Activated CD8-positive, alpha-beta T cell treated with anti-CD3 and anti-CD28 coated beads for 36 hours (primary cell): ENCODE data around the gene PCDH12. TPM values are rescaled to one million over a fixed set of nuclear protein-coding genes. Genes with fewer than 3 reads are reported as not detected.

ENCODE experiments used
- ATAC-seq: fragments of 200-7000 bp; cut with Tn5 transposase; one replicate; pipeline ENCODE4 v1.10.0; 2021; ENCODE audit warnings: mild to moderate bottlenecking, moderate library complexity
- CTCF ChIA-PET: fragments of 350-600 bp; sonication (Branson Sonifier 250); formaldehyde crosslinking; loops from one replicate; lab custom pipeline; 2021; ENCODE audit warnings: antibody characterized with exemption; lab: Charles Lee
- POLR2A ChIA-PET: fragments of 350-600 bp; sonication (Branson Sonifier 250); formaldehyde crosslinking; loops from one replicate; lab custom pipeline; 2021; ENCODE audit warnings: antibody characterized with exemption; lab: Charles Lee
- DNase-seq: peaks from one replicate; pipeline ENCODE4 v3.0.0-alpha.2; 2020
- H3K27ac Mint-ChIP-seq: one replicate; pipeline ENCODE4 v1.8.0; 2021; ENCODE audit warnings: mild to moderate bottlenecking, mixed read lengths
- H3K27me3 Mint-ChIP-seq: one replicate; pipeline ENCODE4 v1.8.0; 2021; ENCODE audit warnings: mixed read lengths
- H3K36me3 Mint-ChIP-seq: one replicate; pipeline ENCODE4 v1.8.0; 2021; ENCODE audit warnings: low read depth, mixed read lengths
- H3K4me1 Mint-ChIP-seq: one replicate; pipeline ENCODE4 v1.8.0; 2021; ENCODE audit warnings: low read depth, mixed read lengths
- H3K4me3 Mint-ChIP-seq: one replicate; pipeline ENCODE4 v1.8.0; 2021; ENCODE audit warnings: mild to moderate bottlenecking, moderate library complexity, mixed read lengths
- H3K9me3 Mint-ChIP-seq: one replicate; pipeline ENCODE4 v1.8.0; 2021; ENCODE audit warnings: mixed read lengths
- intact Hi-C: fragments of 100-400 bp; cut with micrococcal nuclease; formaldehyde crosslinking; loops from one replicate; pipeline ENCODE4 v1.10.0; 2022
- total RNA-seq, 2 experiments: library from RNA; stranded (reverse); gene quantifications; one replicate each; pipeline ENCODE4 v1.2.3, GENCODE V29; 2021
- TF ChIP-seq, protein P1 (sequence below): fragments of 200-600 bp; IDR thresholded peaks from one replicate; pipeline ENCODE4 v1.8.0; 2022; ENCODE audit warnings: antibody characterized with exemption, mild to moderate bottlenecking

The PCDH12 gene
- total RNA-seq, 2 experiments from 2014 or later = 0.31 to 0.61 TPM

DNA sequence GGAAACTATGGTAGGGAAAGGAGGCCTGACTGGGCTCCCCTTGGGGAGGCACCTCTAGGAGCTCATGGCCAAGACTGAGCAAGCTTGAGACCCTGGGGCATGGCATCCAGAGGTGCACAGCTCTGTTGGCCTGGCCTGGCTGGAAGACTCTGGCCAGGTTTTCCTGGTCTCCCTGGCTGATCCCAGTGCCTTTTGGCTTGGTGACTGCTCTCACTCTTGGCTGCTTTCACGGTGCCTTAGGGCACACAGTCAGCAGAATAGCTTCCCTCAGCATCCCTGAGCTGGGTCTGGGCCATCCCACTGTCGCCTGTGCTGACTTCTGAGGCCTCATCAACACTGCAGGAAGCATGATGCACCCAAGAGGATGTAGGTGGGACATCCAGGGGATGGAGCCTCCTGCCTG lies 47.7 kb downstream of the PCDH12 start:
- DNase-seq (no peak), ATAC-seq (no peak)
- POLR2A ChIA-PET = no interaction called here
- intact Hi-C loops = no loop called here
- CTCF ChIA-PET = interaction anchor here (0.9 to 1.5 kb wide), 2 partner anchors 30 to 346 kb away, joined by 3 to 4 read pairs; no protein-coding TSS in a partner anchor
- TF ChIP-seq, protein P1, sequence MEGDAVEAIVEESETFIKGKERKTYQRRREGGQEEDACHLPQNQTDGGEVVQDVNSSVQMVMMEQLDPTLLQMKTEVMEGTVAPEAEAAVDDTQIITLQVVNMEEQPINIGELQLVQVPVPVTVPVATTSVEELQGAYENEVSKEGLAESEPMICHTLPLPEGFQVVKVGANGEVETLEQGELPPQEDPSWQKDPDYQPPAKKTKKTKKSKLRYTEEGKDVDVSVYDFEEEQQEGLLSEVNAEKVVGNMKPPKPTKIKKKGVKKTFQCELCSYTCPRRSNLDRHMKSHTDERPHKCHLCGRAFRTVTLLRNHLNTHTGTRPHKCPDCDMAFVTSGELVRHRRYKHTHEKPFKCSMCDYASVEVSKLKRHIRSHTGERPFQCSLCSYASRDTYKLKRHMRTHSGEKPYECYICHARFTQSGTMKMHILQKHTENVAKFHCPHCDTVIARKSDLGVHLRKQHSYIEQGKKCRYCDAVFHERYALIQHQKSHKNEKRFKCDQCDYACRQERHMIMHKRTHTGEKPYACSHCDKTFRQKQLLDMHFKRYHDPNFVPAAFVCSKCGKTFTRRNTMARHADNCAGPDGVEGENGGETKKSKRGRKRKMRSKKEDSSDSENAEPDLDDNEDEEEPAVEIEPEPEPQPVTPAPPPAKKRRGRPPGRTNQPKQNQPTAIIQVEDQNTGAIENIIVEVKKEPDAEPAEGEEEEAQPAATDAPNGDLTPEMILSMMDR = no peak
- Mint-ChIP-seq H3K36me3 (no peaks in the 10 kb centered on the region), H3K27ac (no peak overlapping the region), H3K4me3 (no peak overlapping the region), H3K27me3 (peaks cover 23% of the 10 kb centered on the region), H3K9me3 (no peaks in the 10 kb centered on the region), H3K4me1 (peaks cover 13% of the 10 kb centered on the region)

DNA sequence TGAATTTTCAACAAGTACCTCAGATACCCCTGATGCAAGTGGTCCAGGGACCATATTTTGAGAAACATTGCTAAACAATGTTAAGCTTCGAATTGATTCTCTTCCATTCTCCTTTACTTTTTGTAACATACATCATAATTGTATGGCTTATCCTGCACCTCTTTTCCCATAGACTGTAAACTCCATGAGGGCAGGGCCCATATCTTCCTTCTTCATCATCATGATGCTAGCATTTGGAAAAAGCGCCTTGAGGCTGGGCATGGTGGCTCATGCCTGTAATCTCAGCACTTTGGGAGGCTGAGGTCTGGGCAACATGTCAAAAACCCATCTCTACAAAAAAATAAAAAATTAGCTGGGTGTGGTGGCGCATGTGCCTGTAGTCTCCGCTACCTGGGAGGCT lies 48.8 kb downstream of the PCDH12 start:
- no peaks in the 10 kb centered on the region for H3K36me3 Mint-ChIP-seq
- H3K9me3 Mint-ChIP-seq = no peaks in the 10 kb centered on the region
- intact Hi-C loops = no loop called here
- H3K27me3 Mint-ChIP-seq = peaks cover 20% of the 10 kb centered on the region
- peaks cover 9% of the 10 kb centered on the region for H3K4me1 Mint-ChIP-seq
- no peak for ATAC-seq
- H3K27ac Mint-ChIP-seq = no peak overlapping the region
- no peak for DNase-seq
- ChIA-PET POLR2A (no interaction called here), CTCF (interaction anchor here (0.8 to 1.5 kb wide), 6 partner anchors 20 to 345 kb away, joined by 3 to 4 read pairs (median 3); partner anchors contain the start of gene RNF14)
- TF ChIP-seq, protein P1 = no peak
- H3K4me3 Mint-ChIP-seq = no peak overlapping the region

DNA sequence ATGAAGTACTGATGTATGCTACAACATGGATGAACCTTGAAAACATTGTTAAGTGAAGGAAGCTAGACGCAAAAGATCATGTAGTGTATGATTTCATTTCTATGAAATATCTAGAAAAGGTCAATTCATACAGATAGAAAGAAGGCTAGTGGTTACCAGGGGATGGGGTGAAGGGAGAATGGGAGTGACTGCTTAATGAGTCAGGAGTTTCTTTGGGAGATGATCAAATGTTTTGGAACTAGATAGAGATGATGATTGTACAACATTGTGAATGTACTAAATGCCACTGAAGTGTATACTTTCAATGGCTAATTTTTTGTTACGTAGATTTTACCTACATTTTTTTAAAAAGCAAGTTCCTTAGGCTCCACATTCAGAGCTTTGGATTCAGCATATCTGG lies 49.2 kb downstream of the PCDH12 start:
- Mint-ChIP-seq H3K27ac (no peak overlapping the region), H3K27me3 (peaks cover 18% of the 10 kb centered on the region), H3K4me3 (no peak overlapping the region), H3K4me1 (peaks cover 7% of the 10 kb centered on the region), H3K36me3 (no peaks in the 10 kb centered on the region), H3K9me3 (no peaks in the 10 kb centered on the region)
- TF ChIP-seq, protein P1 = no peak
- ATAC-seq (no peak), DNase-seq (no peak)
- intact Hi-C loops = no loop called here
- ChIA-PET POLR2A (no interaction called here), CTCF (interaction anchor here (0.8 to 1.5 kb wide), 5 partner anchors 19 to 85 kb away, joined by 3 to 4 read pairs (median 3); partner anchors contain the start of gene RNF14)

DNA sequence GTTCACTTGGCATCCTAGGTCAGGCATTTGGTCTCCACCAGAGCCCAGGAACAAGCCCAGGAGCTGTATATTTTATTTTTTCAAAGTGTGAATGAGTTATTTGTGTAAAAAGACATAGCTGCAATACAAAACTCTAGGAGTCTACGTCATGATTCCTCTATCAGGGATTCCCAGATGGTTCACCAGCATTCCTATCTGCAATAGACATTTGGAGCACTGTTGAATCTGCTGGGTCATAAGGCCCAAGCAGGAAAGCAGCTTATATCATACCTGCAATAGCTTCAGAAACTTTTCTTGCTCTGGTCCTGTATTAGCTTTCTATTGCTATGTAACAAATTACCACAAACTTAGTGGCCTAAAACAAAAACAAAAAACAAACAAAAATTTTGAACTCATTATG lies 51.0 kb downstream of the PCDH12 start:
- H3K9me3 Mint-ChIP-seq = no peaks in the 10 kb centered on the region
- H3K36me3 Mint-ChIP-seq = no peaks in the 10 kb centered on the region
- ChIA-PET CTCF (interaction anchor here (1.0 to 2.4 kb wide), 6 partner anchors 17 to 215 kb away, joined by 3 to 11 read pairs (median 6); partner anchors contain the start of gene PCDH1), POLR2A (no interaction called here)
- H3K4me1 Mint-ChIP-seq = peaks cover 2% of the 10 kb centered on the region
- DNase-seq (no peak), ATAC-seq (no peak)
- H3K27ac Mint-ChIP-seq = no peak overlapping the region
- peaks cover 9% of the 10 kb centered on the region for H3K27me3 Mint-ChIP-seq
- TF ChIP-seq, protein P1 = no peak
- H3K4me3 Mint-ChIP-seq = no peak overlapping the region
- intact Hi-C loops = no loop called here

DNA sequence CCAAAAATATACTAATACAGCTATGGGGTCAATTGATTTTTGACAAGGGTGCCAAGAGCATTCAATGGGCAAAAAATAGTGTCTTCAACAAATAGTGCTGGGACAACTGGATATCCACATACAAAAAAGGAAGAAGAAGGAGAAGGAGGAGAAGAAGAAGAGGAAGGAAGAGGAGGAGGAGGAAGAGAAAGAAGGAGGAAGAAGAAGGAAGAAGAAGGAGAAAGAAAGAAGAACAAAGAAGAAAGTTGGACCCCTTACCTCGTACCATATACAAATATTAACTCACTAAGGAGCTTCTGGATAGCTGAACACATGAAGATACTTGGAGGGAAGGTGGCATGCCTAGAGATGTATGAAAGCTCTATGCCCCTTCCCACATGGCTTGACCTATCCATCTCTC lies 51.5 kb downstream of the PCDH12 start:
- no peak for DNase-seq
- TF ChIP-seq, protein P1 = no peak
- ATAC-seq = no peak
- no peaks in the 10 kb centered on the region for H3K36me3 Mint-ChIP-seq
- H3K4me1 Mint-ChIP-seq = peaks cover 2% of the 10 kb centered on the region
- no peak overlapping the region for H3K4me3 Mint-ChIP-seq
- peaks cover 9% of the 10 kb centered on the region for H3K27me3 Mint-ChIP-seq
- ChIA-PET CTCF (interaction anchor here (1.0 to 2.4 kb wide), 7 partner anchors 16 to 215 kb away, joined by 3 to 11 read pairs (median 5); partner anchors contain the start of genes PCDH1 and RNF14), POLR2A (no interaction called here)
- intact Hi-C loops = no loop called here
- no peak overlapping the region for H3K27ac Mint-ChIP-seq
- H3K9me3 Mint-ChIP-seq = no peaks in the 10 kb centered on the region
